Cardiac fibroblast (primary cell): ENCODE results near the gene CTTNBP2.

Experiments used
- DNase-seq, 2 donors: peaks; one replicate each; pipeline versions ENCODE4 v3.0.0 to v3.0.0-alpha.2; 2010; ENCODE audit warnings: low read depth in 2 of 2
- H3K4me3 ChIP-seq, 2 donors: replicated peaks in 1 of 2; 1 replicate in 1 of 2; 2 replicates in 1 of 2; pipeline ENCODE4 v1.5.1; 2011; ENCODE audit warnings: low read depth in 2 of 2, low read length in 2 of 2, mild to moderate bottlenecking in 2 of 2, moderate library complexity in 1 of 2
- CTCF ChIP-seq: IDR thresholded peaks from one replicate; pipeline ENCODE4 v1.5.1; 2011; ENCODE audit warnings: low read depth, mild to moderate bottlenecking, low read length, inconsistent platforms

The CTTNBP2 gene

GRCh38 chr7:117873310-117874190 lies at the start of gene CTTNBP2:
Gene CTTNBP2, minus strand, starts transcription at chr7:117873441. Its CDS starts 26 bp downstream, at chr7:117873415.
- peak within 1 kb of the TSS; percentile 43 to 53 for H3K4me3 ChIP-seq
- no peak for TF ChIP-seq CTCF
- peak; percentile 18 to 50 for DNase-seq

- no peak overlapping the region for H3K4me3 ChIP-seq
- DNase-seq: no peak
- TF ChIP-seq CTCF: no peak
Observed at GRCh38 chr7:117916309-117916708, 43.1 kb upstream of the CTTNBP2 start.

GRCh38 chr7:117912421-117912820 lies 39.2 kb upstream of the CTTNBP2 start:
- no peak for DNase-seq
- TF ChIP-seq CTCF: no peak
- no peak overlapping the region for H3K4me3 ChIP-seq

GRCh38 chr7:117908031-117908795 lies 35.0 kb upstream of the CTTNBP2 start:
- no peak for TF ChIP-seq CTCF
- no peak overlapping the region for H3K4me3 ChIP-seq
- DNase-seq: no peak

- no peak overlapping the region for H3K4me3 ChIP-seq
- DNase-seq: no peak
- TF ChIP-seq CTCF: no peak
Observed at GRCh38 chr7:117907049-117907640, 33.9 kb upstream of the CTTNBP2 start.

- DNase-seq: no peak
- no peak overlapping the region for H3K4me3 ChIP-seq
- no peak for TF ChIP-seq CTCF
Observed at GRCh38 chr7:117902314-117902889, 29.2 kb upstream of the CTTNBP2 start.
